HepG2 (cell line): ENCODE results near the gene SPSB2. TPM values are rescaled to one million over a fixed set of nuclear protein-coding genes. Genes with fewer than 3 reads are reported as not detected.

Experiments
- FOXK1 ChIP-seq: sonication (generic); formaldehyde crosslinking; IDR thresholded peaks from 2 replicates; pipeline ENCODE4 v1.4.0; 2020; ENCODE audit warnings: low read depth, missing genetic modification reagents, borderline replicate concordance
- HOMEZ ChIP-seq: IDR thresholded peaks from 2 replicates; pipeline ENCODE4 v1.6.1; 2016; ENCODE audit warnings: low read depth
- THAP11 ChIP-seq: IDR thresholded peaks from 2 replicates; pipeline ENCODE4 v1.6.1; 2016; ENCODE audit warnings: missing biosample characterization, missing genetic modification reagents
- TOE1 ChIP-seq: sonication (generic); formaldehyde crosslinking; IDR thresholded peaks from 2 replicates; pipeline ENCODE4 v1.4.0; 2020; ENCODE audit warnings: mild to moderate bottlenecking, missing genetic modification reagents
- ZBTB7A ChIP-seq: sonication (generic); formaldehyde crosslinking; IDR thresholded peaks from 2 replicates; pipeline ENCODE4 v1.8.0; 2022; ENCODE audit warnings: mild to moderate bottlenecking, missing genetic modification reagents
- ZNF225 ChIP-seq: sonication (generic); formaldehyde crosslinking; IDR thresholded peaks from 2 replicates; pipeline ENCODE4 v1.4.0; 2020; ENCODE audit warnings: mild to moderate bottlenecking, missing genetic modification reagents
- ZNF407 ChIP-seq: sonication (generic); formaldehyde crosslinking; IDR thresholded peaks from one replicate; pipeline ENCODE4 v1.5.1; 2020; ENCODE audit warnings: mild to moderate bottlenecking, missing genetic modification reagents; ENCODE audit errors: not compliant biosample characterization
- ZNF510 ChIP-seq: sonication (generic); formaldehyde crosslinking; IDR thresholded peaks from 2 replicates; pipeline ENCODE4 v1.4.0; 2020; ENCODE audit warnings: low read depth, mild to moderate bottlenecking, missing genetic modification reagents
- ZNF678 ChIP-seq: sonication (generic); formaldehyde crosslinking; IDR thresholded peaks from 2 replicates; pipeline ENCODE4 v1.4.0; 2020; ENCODE audit warnings: mild to moderate bottlenecking, missing genetic modification reagents
- polyA plus RNA-seq, 8 experiments: library from polyadenylated mRNA; depleted of rRNA in 3 of 8; stranded (reverse) in 7 of 8; unstranded in 1 of 8; fragments of >200 nt; fragmentation: Illumina TruSeq in 4 of 8; extraction: Trizol in 4 of 8; gene quantifications; 2 replicates each; pipeline versions ENCODE4 v1.2.1 to v1.2.3, GENCODE V29; 2011 to 2016; ENCODE audit warnings: low read depth in 4 of 8, missing spikeins in 1 of 8, mixed read lengths in 1 of 8; ENCODE audit not compliant: insufficient read depth in 1 of 8
- total RNA-seq, 5 experiments: library from RNA; depleted of rRNA; stranded (reverse); fragments of >200 nt; fragmentation: Illumina TruSeq; extraction: Trizol; gene quantifications; 2 replicates each; pipeline ENCODE4 v1.2.3, GENCODE V29; 2016; ENCODE audit warnings: low read depth in 1 of 5
- TF ChIP-seq, protein P1 (sequence below): sonication (generic); formaldehyde crosslinking; IDR thresholded peaks from 2 replicates; pipeline ENCODE4 v1.5.0; 2020; ENCODE audit warnings: mild to moderate bottlenecking, missing genetic modification reagents
- TF ChIP-seq, protein P2 (sequence below), 2 experiments: fragments of 450-650 bp in 1 of 2; sonication (generic) in 1 of 2; formaldehyde crosslinking; IDR thresholded peaks; 2 replicates each; pipeline versions ENCODE4 v1.5.0 to v1.8.0; 2020 to 2022; ENCODE audit warnings: mild to moderate bottlenecking in 1 of 2, missing genetic modification reagents in 1 of 2

Gene SPSB2
- total and polyA plus RNA-seq, 2 of the 13 experiments (the other 11 are each of a cell fraction or from before 2014, with no cell fraction given) = 2.0 to 6.2 TPM

DNA sequence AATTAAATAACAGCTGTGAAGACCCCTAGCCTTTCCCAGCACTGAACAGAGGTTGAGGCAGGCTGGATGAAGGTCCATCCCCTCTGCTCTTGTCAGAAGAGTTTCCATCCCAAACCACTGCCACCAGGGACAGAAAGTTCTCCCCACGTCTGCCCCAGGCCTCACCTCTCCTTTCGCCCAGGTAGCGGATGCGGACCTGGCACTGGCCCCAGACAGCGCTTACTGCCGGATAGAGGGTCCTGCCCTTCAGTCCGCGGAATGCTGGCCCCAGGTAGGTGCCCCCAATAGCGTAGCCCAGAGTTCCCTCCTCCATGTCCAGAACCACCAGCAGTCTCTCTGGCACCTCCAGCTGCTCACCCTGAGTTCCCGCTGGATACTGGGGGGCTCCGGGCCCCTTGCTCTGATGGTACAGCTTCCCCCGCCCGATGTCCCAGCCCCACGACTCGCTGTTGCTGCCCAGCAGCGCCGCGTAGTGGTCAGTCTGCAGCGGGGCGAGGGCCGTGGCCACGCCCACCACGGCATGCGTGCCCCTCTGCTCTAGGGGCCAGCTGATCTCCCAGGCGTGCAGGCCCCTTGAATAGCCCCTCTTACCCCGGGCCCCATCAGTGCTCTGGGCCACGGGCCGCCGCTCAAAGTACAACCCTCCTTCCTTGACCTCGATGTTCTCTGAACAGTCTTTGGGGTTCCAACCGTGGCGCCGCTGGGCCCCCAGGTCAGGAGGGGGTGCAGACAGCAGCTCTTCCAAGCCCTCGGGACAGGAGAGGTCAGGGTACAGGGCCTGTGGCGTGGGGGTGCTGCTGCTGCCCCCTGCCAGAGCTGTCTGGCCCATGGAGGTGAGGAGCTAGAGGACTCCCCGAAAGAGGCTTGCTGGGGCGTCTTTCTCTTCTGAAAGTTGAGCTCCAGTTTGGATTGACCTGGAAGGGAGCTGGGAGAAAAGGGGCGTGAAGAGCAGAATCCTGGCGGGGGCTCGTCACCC, 742 bp downstream of the SPSB2 start (continued):
- TF ChIP-seq, protein P1, sequence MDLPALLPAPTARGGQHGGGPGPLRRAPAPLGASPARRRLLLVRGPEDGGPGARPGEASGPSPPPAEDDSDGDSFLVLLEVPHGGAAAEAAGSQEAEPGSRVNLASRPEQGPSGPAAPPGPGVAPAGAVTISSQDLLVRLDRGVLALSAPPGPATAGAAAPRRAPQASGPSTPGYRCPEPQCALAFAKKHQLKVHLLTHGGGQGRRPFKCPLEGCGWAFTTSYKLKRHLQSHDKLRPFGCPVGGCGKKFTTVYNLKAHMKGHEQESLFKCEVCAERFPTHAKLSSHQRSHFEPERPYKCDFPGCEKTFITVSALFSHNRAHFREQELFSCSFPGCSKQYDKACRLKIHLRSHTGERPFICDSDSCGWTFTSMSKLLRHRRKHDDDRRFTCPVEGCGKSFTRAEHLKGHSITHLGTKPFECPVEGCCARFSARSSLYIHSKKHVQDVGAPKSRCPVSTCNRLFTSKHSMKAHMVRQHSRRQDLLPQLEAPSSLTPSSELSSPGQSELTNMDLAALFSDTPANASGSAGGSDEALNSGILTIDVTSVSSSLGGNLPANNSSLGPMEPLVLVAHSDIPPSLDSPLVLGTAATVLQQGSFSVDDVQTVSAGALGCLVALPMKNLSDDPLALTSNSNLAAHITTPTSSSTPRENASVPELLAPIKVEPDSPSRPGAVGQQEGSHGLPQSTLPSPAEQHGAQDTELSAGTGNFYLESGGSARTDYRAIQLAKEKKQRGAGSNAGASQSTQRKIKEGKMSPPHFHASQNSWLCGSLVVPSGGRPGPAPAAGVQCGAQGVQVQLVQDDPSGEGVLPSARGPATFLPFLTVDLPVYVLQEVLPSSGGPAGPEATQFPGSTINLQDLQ (CRISPR knock-in tag) = no peak
- no peak for TF ChIP-seq TOE1 (CRISPR knock-in tag)
- TF ChIP-seq, protein P2, sequence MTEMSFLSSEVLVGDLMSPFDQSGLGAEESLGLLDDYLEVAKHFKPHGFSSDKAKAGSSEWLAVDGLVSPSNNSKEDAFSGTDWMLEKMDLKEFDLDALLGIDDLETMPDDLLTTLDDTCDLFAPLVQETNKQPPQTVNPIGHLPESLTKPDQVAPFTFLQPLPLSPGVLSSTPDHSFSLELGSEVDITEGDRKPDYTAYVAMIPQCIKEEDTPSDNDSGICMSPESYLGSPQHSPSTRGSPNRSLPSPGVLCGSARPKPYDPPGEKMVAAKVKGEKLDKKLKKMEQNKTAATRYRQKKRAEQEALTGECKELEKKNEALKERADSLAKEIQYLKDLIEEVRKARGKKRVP (CRISPR knock-in tag; IDR thresholded peaks at IDR 0.05) = 0 out of 4 replicates have a peak, but pooled peaks of 1 of the 2 experiments have one; percentile 57
- TF ChIP-seq ZNF225 (CRISPR knock-in tag) = 0 out of 2 replicates have a peak, but pooled peaks have one; percentile 31
- peak; percentile 11; the same call in 1 of the 2 replicates for TF ChIP-seq HOMEZ (CRISPR knock-in tag)
- peak; percentile 86; the same call in 1 of the 2 replicates for TF ChIP-seq FOXK1
- no peak for TF ChIP-seq ZNF678
- TF ChIP-seq ZBTB7A (CRISPR knock-in tag) = peak; percentile 95
- peak; percentile 56 for TF ChIP-seq THAP11
- no peak for TF ChIP-seq ZNF407 (CRISPR knock-in tag)
- no peak for TF ChIP-seq ZNF510 (CRISPR knock-in tag)
